ENCODE data around the gene RREB1.

Gene RREB1

DNA sequence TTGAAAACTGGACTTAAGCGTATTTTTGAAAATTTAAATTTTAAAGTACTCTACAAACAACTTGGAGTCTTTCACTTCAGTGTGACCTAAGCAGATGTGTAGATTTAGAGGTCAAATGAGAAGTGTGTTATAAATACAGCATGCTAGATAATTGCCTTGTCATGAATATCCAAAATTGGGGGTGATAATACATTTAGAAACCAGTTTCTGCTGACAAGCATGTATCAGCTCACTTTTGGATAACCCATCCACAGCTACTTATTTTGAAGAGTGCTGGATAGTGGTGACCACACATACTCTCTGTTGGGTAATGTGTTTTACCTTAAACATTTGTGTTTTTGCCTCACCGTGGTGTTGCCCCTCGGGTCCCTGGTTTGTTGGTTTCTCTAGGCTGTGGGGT lies 14.9 kb downstream of the RREB1 start:
- DNase-seq (ENCODE audit: low read depth), result no peak

DNA sequence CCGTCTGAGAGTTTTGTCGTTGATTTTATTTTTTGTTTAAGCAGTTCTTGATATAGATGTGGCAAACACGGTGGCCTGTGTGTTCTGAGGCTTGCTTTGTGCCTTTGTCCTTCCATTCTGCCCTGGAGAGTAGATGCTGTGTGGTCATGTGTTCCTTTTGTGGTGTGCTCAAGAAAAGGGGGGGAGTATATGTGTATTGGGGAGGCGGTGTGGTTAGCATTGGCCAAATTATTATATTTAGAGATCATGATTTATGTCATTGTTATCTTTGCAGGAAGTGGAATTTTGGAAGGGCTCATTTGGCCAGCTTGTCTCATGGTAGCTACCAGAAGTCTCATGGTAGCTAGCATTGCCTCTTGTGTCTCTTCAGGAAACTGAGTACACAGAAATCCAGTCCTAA lies 16.4 kb downstream of the RREB1 start:
- DNase-seq (ENCODE audit: low read depth), result no peak

DNA sequence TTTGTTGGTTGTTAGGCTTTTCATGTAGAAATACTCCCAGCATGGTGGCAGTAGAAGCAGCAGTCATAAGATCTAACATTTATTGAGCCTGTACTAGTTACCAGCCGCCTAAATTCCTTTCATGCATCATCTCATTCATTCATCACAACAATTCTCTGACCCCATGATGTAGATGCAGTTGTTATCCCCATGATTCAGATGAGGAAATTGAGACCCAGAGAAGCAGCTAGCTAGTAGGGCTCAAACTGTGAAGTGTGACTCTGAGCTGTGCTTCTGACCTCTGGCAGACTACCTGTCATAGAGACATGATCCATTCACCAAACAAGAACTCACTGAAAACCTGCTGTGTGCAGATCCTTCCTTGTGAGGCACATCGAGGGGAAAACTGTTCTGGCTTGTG lies 16.9 kb downstream of the RREB1 start:
- DNase-seq (ENCODE audit: low read depth), result no peak

DNA sequence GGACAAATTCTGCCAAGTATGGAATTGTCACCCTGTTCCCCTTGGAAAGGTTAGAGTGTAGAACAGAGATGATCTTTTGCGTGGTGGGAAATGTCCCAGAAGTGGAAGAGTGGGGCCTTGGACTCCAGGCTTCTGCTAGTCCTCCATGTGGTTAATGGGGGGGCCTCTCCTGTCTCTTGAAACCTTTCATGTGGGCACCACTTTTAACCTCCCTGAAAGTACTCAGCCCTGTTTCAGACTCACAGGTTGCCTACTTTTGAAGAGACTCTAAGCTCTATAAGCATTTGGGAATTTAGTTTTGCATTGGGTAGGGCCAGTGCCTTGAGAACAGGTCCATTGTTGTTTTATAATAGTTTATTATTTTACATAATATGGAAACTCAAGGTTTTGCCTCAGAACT lies 17.5 kb downstream of the RREB1 start:
- DNase-seq (ENCODE audit: low read depth), result no peak

- no peak for DNase-seq (ENCODE audit: low read depth)
These were observed 19.0 kb downstream of the RREB1 start for GRCh38 chr6:7126754-7127153.

GRCh38 chr6:7127680-7128079 lies 19.9 kb downstream of the RREB1 start:
- no peak for DNase-seq (ENCODE audit: low read depth)

GRCh38 chr6:7129360-7129759 lies 21.6 kb downstream of the RREB1 start:
- no peak for DNase-seq (ENCODE audit: low read depth)

DNA sequence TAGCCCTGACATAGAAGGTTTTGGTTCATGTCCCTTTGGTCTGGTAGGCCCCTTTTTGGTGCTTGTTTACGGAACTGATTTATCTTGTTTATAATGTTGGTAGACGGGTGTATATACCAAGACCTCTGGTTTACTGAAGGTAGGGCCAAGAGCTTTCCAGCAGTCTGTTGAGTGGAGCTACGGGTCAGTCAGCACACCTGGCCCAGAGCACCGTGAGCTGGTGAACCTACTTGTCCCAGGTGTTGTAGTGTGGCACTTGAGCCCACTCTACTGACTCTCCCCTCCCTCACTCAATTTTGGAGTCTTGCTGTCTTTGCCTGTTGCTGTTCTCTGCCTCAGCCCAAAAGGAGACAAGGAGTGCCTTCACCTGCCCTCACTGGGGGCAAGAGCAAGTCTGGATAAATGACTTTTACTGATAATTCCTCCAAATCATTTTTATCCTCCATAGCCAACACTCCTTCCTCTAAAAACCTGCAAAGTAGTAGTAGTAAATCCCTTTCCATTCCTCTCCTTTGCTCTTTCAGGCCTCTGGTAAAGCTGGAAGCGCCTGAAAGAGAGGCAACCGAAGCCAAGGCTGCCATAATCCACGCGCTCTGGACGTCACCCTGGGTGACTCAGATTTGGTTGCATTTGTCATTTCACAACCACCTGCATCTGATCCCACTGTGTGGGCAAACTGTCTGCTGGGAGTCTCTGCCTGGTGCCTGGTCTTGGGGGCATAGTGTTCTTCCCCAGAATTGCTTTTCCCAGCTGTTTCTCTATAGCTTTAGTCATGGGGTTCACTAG lies 22.2 kb downstream of the RREB1 start:
- no peak for DNase-seq (ENCODE audit: low read depth)

- DNase-seq (ENCODE audit: low read depth), result no peak
These were observed 23.6 kb downstream of the RREB1 start for GRCh38 chr6:7131390-7131789.

DNA sequence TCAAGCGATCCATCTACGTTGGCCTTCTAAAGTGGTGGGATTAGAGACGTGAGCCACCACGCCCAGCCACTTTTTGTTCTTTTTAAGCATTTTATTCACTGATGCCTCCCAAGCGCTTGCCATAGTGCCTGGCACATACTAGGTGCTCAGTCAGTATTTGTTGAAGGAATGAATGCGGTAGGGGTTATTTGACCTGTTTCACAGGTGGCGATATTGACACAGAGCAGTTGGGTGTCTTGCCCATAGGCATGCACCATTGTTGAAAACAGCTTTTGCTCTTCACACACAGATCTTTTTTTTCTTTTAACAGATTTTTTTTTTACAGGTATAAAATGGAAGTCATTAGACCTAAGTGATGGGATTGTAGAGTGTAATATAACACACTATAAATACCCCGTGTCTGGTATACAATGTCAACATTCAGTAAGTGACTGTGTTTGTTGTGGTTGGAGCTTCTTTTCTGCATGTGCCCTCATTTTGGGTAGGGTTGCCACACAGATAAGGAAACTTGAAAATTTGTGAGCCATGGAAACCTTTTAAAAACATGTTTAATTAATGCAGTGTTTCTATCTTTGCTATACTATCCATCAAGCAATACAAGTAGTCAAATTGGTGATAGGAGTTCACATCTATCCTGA lies 24.8 kb downstream of the RREB1 start:
- no peak for DNase-seq (ENCODE audit: low read depth)

- DNase-seq (ENCODE audit: low read depth), result no peak
These were observed 27.4 kb downstream of the RREB1 start for GRCh38 chr6:7134999-7135745.

GRCh38 chr6:7135755-7136154 lies 28.0 kb downstream of the RREB1 start:
- no peak for DNase-seq (ENCODE audit: low read depth)

- no peak for DNase-seq (ENCODE audit: low read depth)
These were observed 29.1 kb downstream of the RREB1 start for GRCh38 chr6:7136859-7137334.

GRCh38 chr6:7137335-7138045 lies 29.7 kb downstream of the RREB1 start:
- no peak for DNase-seq (ENCODE audit: low read depth)

- DNase-seq (ENCODE audit: low read depth), result no peak
These were observed 30.3 kb downstream of the RREB1 start for GRCh38 chr6:7138046-7138531.

GRCh38 chr6:7138921-7139358 lies 31.2 kb downstream of the RREB1 start:
- DNase-seq (ENCODE audit: low read depth), result no peak

- DNase-seq (ENCODE audit: low read depth), result no peak
These were observed 32.2 kb downstream of the RREB1 start for GRCh38 chr6:7139835-7140470.

GRCh38 chr6:7140631-7141378 lies 33.0 kb downstream of the RREB1 start:
- peak; percentile 71 for DNase-seq (ENCODE audit: low read depth)

DNA sequence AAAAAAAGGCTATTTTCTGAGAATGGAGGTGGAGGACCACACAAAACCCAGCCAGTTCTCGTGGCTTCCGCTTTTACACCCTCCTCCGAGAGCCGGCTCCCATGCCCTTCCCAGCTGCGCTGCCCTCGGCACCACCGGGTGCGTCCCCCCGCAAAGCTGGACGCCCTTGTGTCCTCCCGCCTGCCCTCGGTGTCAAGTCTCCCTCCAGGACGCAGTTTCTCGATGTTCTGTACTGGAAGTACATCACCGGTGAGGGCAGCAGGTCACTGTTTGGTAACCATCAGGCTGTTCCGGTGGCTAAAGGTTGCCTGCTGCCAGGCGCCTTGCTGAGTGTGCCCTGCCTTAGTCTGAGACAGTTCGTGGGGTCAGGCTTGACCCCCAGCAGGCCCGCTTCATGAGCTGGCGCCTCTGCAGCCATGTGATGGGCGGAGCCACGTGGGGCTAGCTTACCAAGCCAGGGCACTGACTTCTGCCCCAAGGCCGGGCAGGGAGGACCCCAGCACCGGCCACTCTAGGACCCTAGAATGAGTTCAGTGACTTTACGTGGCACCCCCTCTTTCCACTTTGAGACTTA lies 34.6 kb downstream of the RREB1 start:
- DNase-seq (ENCODE audit: low read depth), result no peak

- DNase-seq (ENCODE audit: low read depth), result no peak
These were observed 35.2 kb downstream of the RREB1 start for GRCh38 chr6:7142918-7143475.
